ENCODE data around the gene ANKRD34A. TPM values are rescaled to one million over a fixed set of nuclear protein-coding genes. Genes with fewer than 3 reads are reported as not detected.
A peak's percentile ranks its signal among the peaks of the same experiment; 100 is the strongest.

The ANKRD34A gene
- total and polyA plus RNA-seq, 2 experiments from 2014 or later, result 1.3 to 2.3 TPM

GRCh38 chr1:145961425-145962156 lies 2.8 kb downstream of the ANKRD34A start:
- Histone ChIP-seq H3K27me3 (replicated peaks; ENCODE audit: insufficient read depth) (no peaks in the 10 kb centered on the region), H3K27ac (no peak overlapping the region), H2AFZ (peak overlapping the region; percentile 86), H3K9me3 (ENCODE audit: low read depth) (no peaks in the 10 kb centered on the region), H3F3A (ENCODE audit: insufficient read depth) (peaks cover 41% of the 10 kb centered on the region), H3K36me3 (ENCODE audit: low read depth) (no peaks in the 10 kb centered on the region), H3K9me2 (ENCODE audit: insufficient read depth) (no peaks in the 10 kb centered on the region), H3K4me2 (ENCODE audit: unreplicated experiment) (peak overlapping the region; percentile 89), H3K79me2 (ENCODE audit: insufficient read depth) (peaks cover 14% of the 10 kb centered on the region), H3K9ac (peak overlapping the region; percentile 66), H3K4me1 (ENCODE audit: insufficient read depth) (peaks cover 17% of the 10 kb centered on the region), H3K4me3 (peak overlapping the region; percentile 92), H4K20me1 (ENCODE audit: insufficient read depth) (no peaks in the 10 kb centered on the region)
- 3% methylated on average over 55 to 57 of the region's 57 CpGs for WGBS, 2 experiments (ENCODE audit: low coverage in 1 of 2, low lambda C conversion rate in 2 of 2, missing lambda C conversion rate in 2 of 2)
- in situ Hi-C loops (cut with MboI), result no loop called here
- no peak for TF ChIP-seq EZH2phosphoT487 (IDR thresholded peaks at IDR 0.05; ENCODE audit: insufficient read depth, low read depth)
- peak; percentile 63 for DNase-seq

- 1 to 2% methylated on average over 19 to 22 of the region's 22 CpGs for WGBS, 2 experiments (ENCODE audit: low coverage in 1 of 2, low lambda C conversion rate in 2 of 2, missing lambda C conversion rate in 2 of 2)
- H3F3A ChIP-seq (ENCODE audit: insufficient read depth), result peaks cover 46% of the 10 kb centered on the region
- peak overlapping the region; percentile 66 for H3K9ac ChIP-seq
- no peaks in the 10 kb centered on the region for H4K20me1 ChIP-seq (ENCODE audit: insufficient read depth)
- H2AFZ ChIP-seq, result peak overlapping the region; percentile 86
- DNase-seq, result peak; percentile 34
- in situ Hi-C loops (cut with MboI), result no loop called here
- H3K36me3 ChIP-seq (ENCODE audit: low read depth), result no peaks in the 10 kb centered on the region
- TF ChIP-seq EZH2 (IDR thresholded peaks at IDR 0.05; ENCODE audit: insufficient read depth, poor library complexity, severe bottlenecking) (no peak), EZH2phosphoT487 (IDR thresholded peaks at IDR 0.05; ENCODE audit: insufficient read depth, low read depth) (no peak)
- peak overlapping the region; percentile 92 for H3K4me3 ChIP-seq
- H3K4me2 ChIP-seq (ENCODE audit: unreplicated experiment), result peak overlapping the region; percentile 89
- H3K9me2 ChIP-seq (ENCODE audit: insufficient read depth), result no peaks in the 10 kb centered on the region
- no peaks in the 10 kb centered on the region for H3K27me3 ChIP-seq (replicated peaks; ENCODE audit: insufficient read depth)
- peaks cover 19% of the 10 kb centered on the region for H3K79me2 ChIP-seq (ENCODE audit: insufficient read depth)
- H3K4me1 ChIP-seq (ENCODE audit: insufficient read depth), result peaks cover 22% of the 10 kb centered on the region
- H3K9me3 ChIP-seq (ENCODE audit: low read depth), result no peaks in the 10 kb centered on the region
- no peak overlapping the region for H3K27ac ChIP-seq
Measured at GRCh38 chr1:145961109-145961424, 3.3 kb downstream of the ANKRD34A start.

- Histone ChIP-seq H3K36me3 (ENCODE audit: low read depth) (no peaks in the 10 kb centered on the region), H3K79me2 (ENCODE audit: insufficient read depth) (peaks cover 24% of the 10 kb centered on the region), H3K4me2 (ENCODE audit: unreplicated experiment) (peak overlapping the region; percentile 89), H3K9me3 (ENCODE audit: low read depth) (no peaks in the 10 kb centered on the region), H3K27ac (0 out of 2 replicates have a peak overlapping the region, but pooled peaks have one; percentile 2), H4K20me1 (ENCODE audit: insufficient read depth) (no peaks in the 10 kb centered on the region), H3K4me3 (peak overlapping the region; percentile 92), H3K27me3 (replicated peaks; ENCODE audit: insufficient read depth) (no peaks in the 10 kb centered on the region), H3F3A (ENCODE audit: insufficient read depth) (peaks cover 51% of the 10 kb centered on the region), H3K9ac (peak overlapping the region; percentile 66), H3K9me2 (ENCODE audit: insufficient read depth) (no peaks in the 10 kb centered on the region), H2AFZ (peak overlapping the region; percentile 86), H3K4me1 (ENCODE audit: insufficient read depth) (peaks cover 27% of the 10 kb centered on the region)
- no peak for TF ChIP-seq EZH2 (IDR thresholded peaks at IDR 0.05; ENCODE audit: insufficient read depth, poor library complexity, severe bottlenecking)
- no peak for TF ChIP-seq EZH2phosphoT487 (IDR thresholded peaks at IDR 0.05; ENCODE audit: insufficient read depth, low read depth)
- peak; percentile 82 for DNase-seq
- 2 to 3% methylated on average over 32 to 43 of the region's 44 CpGs for WGBS, 2 experiments (ENCODE audit: low coverage in 1 of 2, low lambda C conversion rate in 2 of 2, missing lambda C conversion rate in 2 of 2)
- in situ Hi-C loops (cut with MboI), result no loop called here
Measured at GRCh38 chr1:145960468-145961108, 3.8 kb downstream of the ANKRD34A start.

- Histone ChIP-seq H4K20me1 (ENCODE audit: insufficient read depth) (no peaks in the 10 kb centered on the region), H3K27me3 (replicated peaks; ENCODE audit: insufficient read depth) (no peaks in the 10 kb centered on the region), H3K9me2 (ENCODE audit: insufficient read depth) (no peaks in the 10 kb centered on the region), H2AFZ (peak overlapping the region; percentile 86), H3K27ac (no peak overlapping the region), H3K36me3 (ENCODE audit: low read depth) (no peaks in the 10 kb centered on the region), H3K9ac (no peak overlapping the region; the same call in 1 of the 2 replicates), H3K4me1 (ENCODE audit: insufficient read depth) (peaks cover 33% of the 10 kb centered on the region), H3K4me3 (peak overlapping the region; percentile 92), H3F3A (ENCODE audit: insufficient read depth) (peaks cover 55% of the 10 kb centered on the region), H3K4me2 (ENCODE audit: unreplicated experiment) (peak overlapping the region; percentile 89), H3K9me3 (ENCODE audit: low read depth) (no peaks in the 10 kb centered on the region), H3K79me2 (ENCODE audit: insufficient read depth) (peaks cover 25% of the 10 kb centered on the region)
- in situ Hi-C loops (cut with MboI), result no loop called here
- TF ChIP-seq EZH2 (IDR thresholded peaks at IDR 0.05; ENCODE audit: insufficient read depth, poor library complexity, severe bottlenecking) (no peak), EZH2phosphoT487 (IDR thresholded peaks at IDR 0.05; ENCODE audit: insufficient read depth, low read depth) (no peak)
- WGBS, 2 experiments (ENCODE audit: low coverage in 1 of 2, low lambda C conversion rate in 2 of 2, missing lambda C conversion rate in 2 of 2), result 9 to 10% methylated on average over 10 to 12 of the region's 12 CpGs
- no peak for DNase-seq
Measured at GRCh38 chr1:145959957-145960467, 4.4 kb downstream of the ANKRD34A start.

Data from GM23248 (cell line).